GM10248 (cell line): ENCODE measurements around the gene C16orf92.

ENCODE experiments used
- CTCF ChIA-PET: fragments of 300-600 bp; sonication (Branson Sonifier 250); formaldehyde crosslinking; extraction: SDS; loops from one replicate; lab custom pipeline; 2021; ENCODE audit warnings: antibody characterized with exemption; lab: Yijun Ruan, JAX
- POLR2A ChIA-PET: fragments of 350-650 bp; sonication (Branson Sonifier 250); formaldehyde crosslinking; extraction: SDS; loops from one replicate; lab custom pipeline; 2020; ENCODE audit warnings: antibody characterized with exemption; lab: Yijun Ruan, JAX
- DNase-seq: peaks from one replicate; pipeline ENCODE4 v3.0.0; 2012; ENCODE audit errors: extremely low spot score
- TF ChIP-seq, protein P1 (sequence below): IDR thresholded peaks from 2 replicates; pipeline ENCODE4 v1.5.1; 2012; ENCODE audit warnings: mild to moderate bottlenecking, low read depth; ENCODE audit errors: extremely low read depth, missing control alignments, control extremely low read depth

Gene C16orf92

DNA sequence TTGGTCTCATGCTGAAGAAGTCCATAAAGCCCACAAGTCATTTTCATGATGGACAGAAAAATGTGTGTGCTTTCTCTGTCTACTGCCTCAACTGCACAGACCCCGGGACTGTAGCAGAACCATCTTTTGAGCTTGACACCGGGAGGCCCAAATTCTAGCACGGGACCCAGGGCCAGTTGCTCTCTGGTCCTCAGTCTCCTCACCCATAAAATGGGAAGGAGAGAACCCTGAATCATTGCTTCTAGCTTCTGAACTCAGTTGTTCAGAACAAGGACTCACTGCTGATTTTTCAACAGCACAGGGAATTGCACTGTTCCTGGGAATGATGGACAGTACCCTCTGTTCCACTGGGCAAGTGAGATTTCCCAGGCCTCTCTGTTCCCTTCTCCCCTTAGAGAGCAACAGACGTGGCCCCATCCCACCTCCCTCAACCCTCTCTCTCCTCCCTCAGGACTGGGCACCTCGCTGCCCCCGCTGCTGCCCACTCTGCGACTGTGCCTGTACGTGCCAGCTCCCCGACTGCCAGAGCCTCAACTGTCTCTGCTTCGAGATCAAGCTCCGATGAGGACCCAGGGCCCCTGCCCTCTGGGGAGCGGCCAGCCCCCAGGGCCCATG, 40.4 kb downstream of the C16orf92 start:
- TF ChIP-seq, protein P1, sequence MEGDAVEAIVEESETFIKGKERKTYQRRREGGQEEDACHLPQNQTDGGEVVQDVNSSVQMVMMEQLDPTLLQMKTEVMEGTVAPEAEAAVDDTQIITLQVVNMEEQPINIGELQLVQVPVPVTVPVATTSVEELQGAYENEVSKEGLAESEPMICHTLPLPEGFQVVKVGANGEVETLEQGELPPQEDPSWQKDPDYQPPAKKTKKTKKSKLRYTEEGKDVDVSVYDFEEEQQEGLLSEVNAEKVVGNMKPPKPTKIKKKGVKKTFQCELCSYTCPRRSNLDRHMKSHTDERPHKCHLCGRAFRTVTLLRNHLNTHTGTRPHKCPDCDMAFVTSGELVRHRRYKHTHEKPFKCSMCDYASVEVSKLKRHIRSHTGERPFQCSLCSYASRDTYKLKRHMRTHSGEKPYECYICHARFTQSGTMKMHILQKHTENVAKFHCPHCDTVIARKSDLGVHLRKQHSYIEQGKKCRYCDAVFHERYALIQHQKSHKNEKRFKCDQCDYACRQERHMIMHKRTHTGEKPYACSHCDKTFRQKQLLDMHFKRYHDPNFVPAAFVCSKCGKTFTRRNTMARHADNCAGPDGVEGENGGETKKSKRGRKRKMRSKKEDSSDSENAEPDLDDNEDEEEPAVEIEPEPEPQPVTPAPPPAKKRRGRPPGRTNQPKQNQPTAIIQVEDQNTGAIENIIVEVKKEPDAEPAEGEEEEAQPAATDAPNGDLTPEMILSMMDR, result no peak
- DNase-seq, result no peak
- ChIA-PET POLR2A (no interaction called here), CTCF (interaction anchor here (0.9 to 1.6 kb wide), 4 partner anchors 8 to 372 kb away, joined by 3 to 11 read pairs (median 4); no protein-coding TSS in a partner anchor)

DNA sequence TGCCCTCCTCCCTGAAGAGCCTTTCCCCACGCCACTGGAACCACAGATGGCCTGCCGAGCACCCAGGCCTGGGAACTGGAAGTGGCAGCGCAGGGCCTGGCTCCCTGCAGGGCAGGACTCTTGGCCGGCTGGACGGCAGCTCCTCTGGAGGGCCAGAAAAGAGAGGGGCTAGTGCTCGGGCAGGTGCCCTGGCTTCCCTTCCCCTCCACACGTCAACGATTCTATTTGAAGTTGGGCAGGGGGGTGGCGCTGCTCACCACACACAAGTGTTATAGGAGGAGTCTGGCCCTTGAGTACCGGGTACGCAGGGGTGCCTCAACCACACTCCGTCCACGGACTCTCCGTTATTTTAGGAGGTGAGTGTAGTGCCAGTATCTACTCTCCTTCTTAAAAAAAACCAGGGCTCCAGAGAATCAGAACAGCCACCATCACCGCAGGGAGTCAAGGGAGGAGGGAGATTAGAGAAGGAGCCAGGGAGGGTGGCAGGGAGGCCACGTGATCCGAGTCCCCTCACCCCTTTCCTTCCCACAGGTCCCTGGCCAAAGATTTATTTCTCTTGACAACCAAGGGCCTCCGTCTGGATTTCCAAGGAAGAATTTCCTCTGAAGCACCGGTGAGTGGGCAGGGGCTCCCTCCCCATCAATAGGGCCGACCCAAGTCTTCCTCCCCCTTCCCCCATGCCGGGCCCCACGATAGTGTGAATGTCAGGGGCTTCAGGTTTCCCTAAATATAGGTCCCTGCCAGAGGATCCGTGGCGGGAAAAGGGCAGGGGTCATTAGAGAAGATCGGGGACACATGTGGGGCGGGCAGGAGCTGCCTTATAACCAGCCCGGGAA, 41.1 kb downstream of the C16orf92 start:
- ChIA-PET CTCF (interaction anchor here (0.9 to 3.2 kb wide), 8 partner anchors 9 to 373 kb away, joined by 3 to 21 read pairs (median 6); partner anchors contain the start of gene TBX6), POLR2A (interaction anchor here (1.5 kb wide), 1 partner anchor 121 kb away, joined by 4 read pairs; no protein-coding TSS in a partner anchor)
- peak; percentile 85 for DNase-seq
- TF ChIP-seq, protein P1, result peak; percentile 48

DNA sequence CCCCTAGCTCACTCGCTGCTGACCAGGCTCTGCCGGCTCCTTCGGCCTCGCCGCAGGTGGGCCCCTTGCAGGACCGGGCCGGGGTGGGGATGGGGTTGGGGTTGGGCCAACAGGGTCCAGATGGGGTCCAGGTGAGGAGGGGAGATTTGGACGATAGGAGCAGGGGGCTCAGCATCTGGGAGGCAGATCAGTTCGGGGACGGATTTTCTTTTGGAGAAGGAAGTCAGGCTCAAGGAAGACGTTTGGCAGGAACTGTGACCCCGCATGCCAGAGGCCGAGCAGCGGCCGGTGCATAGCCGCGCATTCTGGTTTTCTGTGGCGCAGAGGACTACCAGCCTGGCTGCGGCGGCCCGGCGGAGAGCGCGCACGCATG, 41.7 kb downstream of the C16orf92 start:
- TF ChIP-seq, protein P1, result no peak
- no peak for DNase-seq
- CTCF ChIA-PET, result interaction anchor here (1.2 to 3.2 kb wide), 4 partner anchors 10 to 27 kb away, joined by 3 to 21 read pairs (median 10); partner anchors contain the start of gene TBX6
- POLR2A ChIA-PET, result interaction anchor here (1.3 to 1.5 kb wide), 4 partner anchors 11 to 121 kb away, joined by 3 to 13 read pairs (median 8); partner anchors contain the start of genes PPP4C and TBX6

DNA sequence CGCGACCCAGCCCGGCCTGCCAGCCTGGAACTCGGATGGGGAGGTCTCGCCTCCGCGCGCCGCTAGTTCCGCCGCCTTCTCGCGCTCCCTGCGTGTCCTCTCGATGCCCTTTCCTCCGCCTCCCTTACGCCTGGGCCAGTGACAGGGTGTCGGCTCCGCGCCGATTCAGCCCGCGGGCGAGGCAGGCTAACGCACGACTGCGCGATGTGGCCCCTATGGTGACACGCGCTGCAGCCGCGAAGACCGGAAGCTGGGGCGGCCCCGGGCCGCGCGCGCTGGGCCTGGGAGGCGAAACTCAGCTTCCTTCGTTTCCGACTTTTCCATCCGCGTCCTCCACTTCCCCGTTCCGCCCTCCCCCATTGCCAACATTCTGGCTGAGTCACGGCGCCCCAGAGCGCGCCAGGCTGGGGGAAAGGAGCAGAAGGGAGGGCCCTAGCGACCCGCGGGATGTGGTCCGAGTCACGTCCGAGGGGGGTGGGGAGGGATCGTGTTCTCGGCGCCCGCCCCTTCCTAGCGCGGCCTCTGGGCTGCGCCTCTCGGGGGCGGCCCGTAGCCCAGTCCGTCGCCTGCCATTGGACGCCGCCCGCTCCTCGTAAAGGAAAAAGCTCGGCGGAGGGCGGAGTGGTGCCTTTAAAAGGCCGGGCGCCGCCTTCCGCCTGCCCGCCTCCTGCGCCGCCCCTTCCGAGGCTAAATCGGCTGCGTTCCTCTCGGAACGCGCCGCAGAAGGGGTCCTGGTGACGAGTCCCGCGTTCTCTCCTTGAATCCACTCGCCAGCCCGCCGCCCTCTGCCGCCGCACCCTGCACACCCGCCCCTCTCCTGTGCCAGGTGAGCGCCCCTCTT, 42.3 kb downstream of the C16orf92 start, which contains the start of gene ALDOA:
Gene ALDOA (plus strand): TSS at position 659 of the 841 bp plus-strand sequence. CDS start 1,138 bp downstream, outside the sequence.
- ChIA-PET CTCF (interaction anchor here (0.9 to 3.2 kb wide), 6 partner anchors 9 to 28 kb away, joined by 3 to 21 read pairs (median 6); partner anchors contain the start of gene TBX6), POLR2A (interaction anchor here (0.6 to 1.7 kb wide), 12 partner anchors 8 to 404 kb away, joined by 3 to 13 read pairs (median 4); partner anchors contain the start of genes PPP4C and TBX6)
- DNase-seq, result peak; percentile 97
- TF ChIP-seq, protein P1, result no peak

DNA sequence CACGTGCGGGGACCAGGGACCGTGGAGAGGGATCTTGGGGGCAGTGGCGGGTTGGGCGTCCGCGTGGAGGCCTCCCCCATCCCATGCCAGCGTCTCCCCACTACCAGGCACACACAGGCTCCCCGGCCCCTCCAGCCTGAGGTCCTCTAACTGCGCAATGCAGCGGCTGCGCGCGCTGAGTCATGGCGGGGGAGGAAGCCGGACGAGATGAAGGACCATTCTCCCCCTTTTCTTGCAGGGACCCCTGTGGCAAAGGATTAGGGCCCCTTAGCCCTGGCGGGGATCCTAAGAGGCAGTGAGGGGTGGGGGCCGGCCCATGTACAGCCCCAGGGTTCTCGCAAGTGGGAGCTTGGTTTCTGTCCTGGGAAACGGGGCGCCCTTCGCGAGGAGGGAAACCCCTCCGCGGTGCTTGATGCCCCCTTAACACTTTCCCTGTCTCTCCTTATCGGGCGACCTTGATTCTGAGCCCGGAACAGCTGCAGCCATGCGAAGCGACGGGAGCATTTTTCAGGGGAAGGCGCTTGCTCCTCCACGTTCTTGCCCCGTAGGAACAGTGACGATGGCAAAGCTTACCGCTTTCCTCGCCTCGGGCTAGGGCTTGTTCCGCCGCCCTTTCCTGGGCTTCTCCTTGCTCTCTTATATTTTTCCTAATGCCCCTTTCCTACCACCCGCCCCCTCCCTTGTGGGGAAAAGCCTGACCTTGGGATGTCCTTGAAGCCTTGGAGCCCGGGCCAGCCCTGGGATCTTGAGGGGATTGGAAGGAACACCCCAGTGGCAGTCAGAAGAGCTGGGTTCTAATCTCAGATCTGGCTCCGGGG, 43.2 kb downstream of the C16orf92 start:
- TF ChIP-seq, protein P1, result no peak
- POLR2A ChIA-PET, result interaction anchor here (0.5 to 1.7 kb wide), 12 partner anchors 9 to 489 kb away, joined by 3 to 13 read pairs (median 4); partner anchors contain the start of genes PPP4C and TBX6
- CTCF ChIA-PET, result interaction anchor here (0.8 to 3.2 kb wide), 6 partner anchors 9 to 27 kb away, joined by 3 to 21 read pairs (median 6); partner anchors contain the start of gene TBX6
- DNase-seq, result no peak
